HG03280 (cell line): ENCODE data around the gene SSH2.

ENCODE experiments used
- ATAC-seq: cut with Tn5 transposase; IDR thresholded peaks from one replicate; pipeline ENCODE4 v1.9.1; 2021; ENCODE audit warnings: mild to moderate bottlenecking, moderate library complexity; ENCODE audit not compliant: unreplicated experiment

The SSH2 gene

DNA sequence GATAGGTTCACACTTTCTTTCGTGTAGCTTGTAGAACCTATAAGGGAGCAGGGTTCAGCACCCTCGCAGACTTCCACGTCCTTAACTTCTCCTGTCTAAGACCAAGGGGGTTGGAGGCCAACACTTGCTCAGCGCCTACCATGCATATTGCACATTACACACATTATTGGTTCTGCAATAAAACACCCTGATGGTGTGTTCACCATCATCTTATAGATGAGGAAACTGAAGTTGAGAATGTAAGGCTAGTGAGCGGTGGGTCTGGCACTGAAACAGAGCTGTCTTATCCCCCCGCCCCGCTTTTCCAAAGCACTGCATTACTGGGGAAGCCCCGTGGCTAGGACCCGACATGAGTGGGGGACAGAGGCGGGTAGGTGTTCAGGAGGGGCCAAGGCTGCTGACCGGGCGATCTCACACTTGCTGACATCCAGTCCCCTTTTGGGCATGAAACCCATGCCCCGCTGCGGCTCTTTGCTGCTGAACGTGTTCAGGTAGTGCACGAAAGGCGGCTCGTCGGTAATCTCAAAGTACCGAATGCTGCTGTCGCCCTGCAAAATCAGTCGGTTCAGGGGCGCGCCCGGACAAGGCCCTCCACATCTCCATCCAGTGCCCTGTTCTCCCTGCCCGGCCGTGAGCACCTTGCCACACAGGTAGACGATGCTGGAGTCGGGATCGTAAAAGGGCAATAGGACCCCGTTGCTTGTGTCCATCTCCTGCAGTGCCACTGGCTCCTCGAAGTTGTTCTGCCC is 313.6 kb downstream of the SSH2 start:
- ATAC-seq, result no peak

GRCh38 chr17:29615492-29616299 is 314.3 kb downstream of the SSH2 start:
- peak; percentile 56 for ATAC-seq

DNA sequence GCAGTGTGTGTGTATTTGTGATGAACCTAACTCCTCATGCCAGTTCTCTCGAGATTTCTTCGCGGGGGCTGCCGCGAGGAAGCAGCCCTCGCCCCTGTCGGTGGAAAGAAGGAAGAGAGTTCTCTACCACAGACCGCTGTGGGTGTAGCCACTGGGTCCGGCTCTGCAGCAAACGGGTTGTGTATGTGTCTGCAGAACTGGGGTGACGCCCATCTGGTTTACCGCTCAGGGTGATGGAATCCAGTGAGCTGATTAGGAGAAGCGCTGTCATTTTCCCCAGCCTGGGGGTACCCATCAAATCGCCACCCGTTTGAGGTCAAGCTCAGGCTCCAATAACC is 315.0 kb downstream of the SSH2 start:
- ATAC-seq, result no peak

- ATAC-seq, result no peak
These were observed 315.5 kb downstream of the SSH2 start for GRCh38 chr17:29614349-29615047.

GRCh38 chr17:29613856-29614255 is 316.2 kb downstream of the SSH2 start:
- no peak for ATAC-seq

DNA sequence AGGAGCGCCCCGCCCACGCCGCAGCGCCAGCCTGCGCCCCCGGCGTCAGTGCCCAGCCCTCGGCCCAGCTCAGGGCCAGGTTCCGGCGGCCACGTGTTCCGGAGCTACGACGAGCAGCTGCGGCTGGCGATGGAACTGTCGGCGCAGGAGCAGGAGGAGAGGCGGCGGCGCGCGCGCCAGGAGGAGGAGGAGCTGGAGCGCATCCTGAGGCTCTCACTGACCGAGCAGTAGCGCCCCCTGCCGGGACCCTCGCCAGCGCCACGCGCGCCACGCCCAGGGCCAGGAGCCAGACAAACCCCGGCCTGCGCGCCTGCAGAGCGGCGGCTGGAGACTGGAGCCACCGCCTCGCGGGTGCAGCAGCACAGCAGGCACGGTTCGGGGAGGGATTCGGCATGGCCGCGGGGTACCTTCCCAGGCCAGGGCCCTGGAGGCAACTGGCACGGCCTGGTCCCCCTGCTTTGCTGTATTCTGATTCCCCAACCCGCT is 316.6 kb downstream of the SSH2 start:
- no peak for ATAC-seq

- no peak for ATAC-seq
These were observed 317.4 kb downstream of the SSH2 start for GRCh38 chr17:29612404-29613280.

DNA sequence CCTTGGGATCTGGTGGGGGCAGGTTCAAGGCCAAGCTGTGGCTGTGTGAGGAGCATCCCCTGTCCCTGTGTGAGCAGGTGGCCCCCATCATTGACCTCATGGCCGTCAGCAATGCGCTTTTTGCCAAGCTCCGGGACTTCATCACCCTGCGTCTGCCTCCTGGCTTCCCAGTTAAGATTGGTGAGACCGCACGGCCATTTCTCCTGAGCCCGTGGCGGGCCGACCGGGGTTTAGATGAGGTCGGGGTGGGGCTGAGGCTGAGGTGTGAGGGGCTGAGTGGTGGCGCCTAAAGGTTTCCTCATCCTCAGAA is 318.0 kb downstream of the SSH2 start:
- no peak for ATAC-seq

GRCh38 chr17:29611351-29612093 is 318.5 kb downstream of the SSH2 start:
- no peak for ATAC-seq

GRCh38 chr17:29610395-29610794 is 319.6 kb downstream of the SSH2 start:
- ATAC-seq, result no peak

GRCh38 chr17:29608986-29609385 is 321.0 kb downstream of the SSH2 start:
- ATAC-seq, result no peak

DNA sequence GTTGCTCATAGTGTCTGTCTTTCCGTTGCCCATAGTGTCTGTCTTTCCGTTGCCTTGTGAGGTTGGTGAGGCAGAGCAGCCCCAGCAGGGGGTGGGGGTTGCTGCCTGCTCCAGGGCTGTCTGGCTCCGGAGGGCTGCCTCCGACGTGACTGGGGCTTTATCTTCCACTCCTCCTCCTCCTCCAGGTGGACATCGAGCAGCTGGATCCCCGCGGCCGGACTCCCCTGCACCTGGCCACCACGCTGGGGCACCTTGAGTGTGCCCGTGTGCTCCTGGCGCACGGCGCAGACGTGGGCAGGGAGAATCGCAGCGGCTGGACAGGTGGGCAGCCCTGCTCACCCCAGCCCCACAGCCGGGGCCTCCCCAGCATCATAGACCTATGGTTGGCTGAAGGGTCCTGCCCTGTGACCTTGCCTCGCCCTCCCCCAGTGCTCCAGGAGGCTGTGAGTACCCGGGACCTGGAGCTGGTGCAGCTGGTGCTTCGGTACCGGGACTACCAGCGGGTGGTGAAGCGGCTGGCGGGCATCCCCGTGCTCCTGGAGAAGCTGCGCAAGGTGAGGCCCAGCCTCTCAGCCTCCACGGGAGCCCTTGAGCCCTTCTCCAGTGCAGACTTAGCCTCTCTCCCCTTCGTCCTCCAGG is 322.4 kb downstream of the SSH2 start:
- no peak for ATAC-seq

GRCh38 chr17:29603109-29603674 is 326.8 kb downstream of the SSH2 start:
- ATAC-seq, result no peak

DNA sequence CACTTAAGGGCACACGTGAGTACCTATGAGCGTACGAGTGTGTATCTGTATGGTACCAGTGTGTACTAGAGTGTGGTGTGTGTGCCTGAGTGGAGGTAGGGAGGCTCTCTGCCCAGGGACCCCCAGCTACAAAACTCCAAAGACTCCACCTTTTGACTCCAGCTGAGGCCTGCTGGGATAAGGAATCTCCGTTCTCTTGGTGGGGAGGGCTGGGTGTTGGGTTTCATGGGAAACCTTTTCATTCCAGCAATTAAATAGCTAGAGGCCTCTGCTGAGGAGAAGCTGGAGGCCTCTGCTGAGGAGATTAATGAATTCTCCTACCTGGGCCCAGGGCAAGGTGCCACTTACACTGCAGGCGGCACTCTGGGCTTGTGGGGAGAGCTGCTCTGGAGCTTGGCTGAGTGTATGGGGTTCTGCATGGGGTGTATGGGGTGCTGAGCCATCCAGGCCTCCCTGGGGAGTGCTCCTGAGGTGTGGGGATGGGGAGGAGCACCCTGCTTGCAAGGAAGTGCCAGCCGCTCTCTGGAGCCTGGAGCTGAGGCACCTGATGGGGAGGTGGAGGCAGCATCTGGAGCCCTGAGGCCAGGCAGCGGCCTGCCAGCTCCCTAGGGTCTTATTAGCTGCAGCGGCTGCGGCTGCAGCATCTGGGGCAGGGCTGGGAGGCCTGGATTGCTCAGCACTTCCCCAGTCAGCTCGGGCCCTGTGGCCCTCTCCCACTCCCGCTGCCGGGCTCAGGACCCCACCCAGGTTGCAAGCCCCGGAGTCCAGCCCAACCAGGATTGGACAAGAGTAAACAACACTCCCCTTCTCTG is 332.5 kb downstream of the SSH2 start:
- ATAC-seq, result no peak

GRCh38 chr17:29596811-29597210 is 333.2 kb downstream of the SSH2 start:
- no peak for ATAC-seq

- ATAC-seq, result no peak
These were observed 333.9 kb downstream of the SSH2 start for GRCh38 chr17:29595943-29596774.

DNA sequence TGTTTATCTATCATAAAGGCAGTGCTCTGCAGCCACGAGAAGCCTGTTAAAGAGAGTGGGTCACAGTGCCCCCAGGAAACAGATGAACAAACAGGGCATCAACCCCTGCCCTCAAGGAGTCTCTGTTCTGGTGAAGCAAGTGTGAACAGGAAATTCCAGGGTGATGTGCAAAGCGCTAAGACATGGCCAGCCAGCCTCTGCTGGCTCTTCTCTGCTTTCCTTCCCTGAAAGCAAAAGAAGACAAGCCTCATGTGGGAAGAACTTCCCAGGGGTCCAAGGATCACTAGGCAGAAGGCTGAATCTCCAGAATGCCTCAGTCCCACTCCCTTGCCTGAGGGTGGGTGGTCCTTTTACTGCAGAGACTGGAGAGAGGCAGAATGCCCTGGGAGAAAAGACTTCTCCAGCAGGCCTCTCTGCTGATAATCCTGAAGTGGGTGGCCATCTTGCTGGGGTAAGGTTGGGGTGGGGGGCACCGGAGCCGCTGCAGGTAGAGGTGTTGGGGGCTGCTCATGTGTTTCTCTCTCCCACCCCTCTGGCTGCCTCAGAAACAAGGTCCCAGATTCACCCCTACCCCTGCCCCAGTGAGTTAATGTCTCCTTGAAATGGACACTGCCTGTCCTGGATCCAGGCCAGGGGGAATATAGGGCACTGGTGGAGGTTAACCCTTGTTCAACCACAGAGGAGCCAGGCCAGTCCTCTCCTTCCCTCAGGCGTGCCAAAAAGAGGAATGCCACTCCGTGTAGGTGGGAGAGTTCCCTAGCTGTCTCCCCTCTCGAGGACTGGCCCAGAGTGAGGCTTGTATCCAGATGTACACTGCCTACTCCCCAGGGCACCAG is 334.7 kb downstream of the SSH2 start:
- ATAC-seq, result no peak
